ENCODE results near the gene SLC12A4. TPM values are rescaled to one million over a fixed set of nuclear protein-coding genes. Genes with fewer than 3 reads are reported as not detected.

SLC12A4 gene
- polyA plus RNA-seq, 1 donor = 39.1 TPM

DNA sequence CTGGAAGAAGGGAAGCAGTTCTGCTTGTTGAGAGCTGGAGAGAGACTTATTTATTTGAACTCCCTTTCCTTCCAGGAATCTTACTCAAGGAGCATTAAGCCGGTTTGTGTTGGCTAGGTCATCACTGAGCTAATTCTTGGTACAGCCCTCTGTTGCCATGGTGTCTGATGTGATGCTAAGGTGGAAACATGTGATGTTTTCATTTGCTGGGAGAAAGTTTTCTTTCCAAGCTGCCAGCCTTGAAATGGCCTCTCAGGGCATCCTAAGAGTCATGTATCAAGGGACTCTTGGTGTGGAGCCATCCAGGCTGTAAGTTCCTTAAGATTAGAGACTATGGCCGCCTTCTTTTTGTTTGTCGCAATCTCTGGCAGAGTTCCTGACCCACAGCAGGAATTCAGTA, 71.2 kb downstream of the SLC12A4 start:
- no peak for DNase-seq

DNA sequence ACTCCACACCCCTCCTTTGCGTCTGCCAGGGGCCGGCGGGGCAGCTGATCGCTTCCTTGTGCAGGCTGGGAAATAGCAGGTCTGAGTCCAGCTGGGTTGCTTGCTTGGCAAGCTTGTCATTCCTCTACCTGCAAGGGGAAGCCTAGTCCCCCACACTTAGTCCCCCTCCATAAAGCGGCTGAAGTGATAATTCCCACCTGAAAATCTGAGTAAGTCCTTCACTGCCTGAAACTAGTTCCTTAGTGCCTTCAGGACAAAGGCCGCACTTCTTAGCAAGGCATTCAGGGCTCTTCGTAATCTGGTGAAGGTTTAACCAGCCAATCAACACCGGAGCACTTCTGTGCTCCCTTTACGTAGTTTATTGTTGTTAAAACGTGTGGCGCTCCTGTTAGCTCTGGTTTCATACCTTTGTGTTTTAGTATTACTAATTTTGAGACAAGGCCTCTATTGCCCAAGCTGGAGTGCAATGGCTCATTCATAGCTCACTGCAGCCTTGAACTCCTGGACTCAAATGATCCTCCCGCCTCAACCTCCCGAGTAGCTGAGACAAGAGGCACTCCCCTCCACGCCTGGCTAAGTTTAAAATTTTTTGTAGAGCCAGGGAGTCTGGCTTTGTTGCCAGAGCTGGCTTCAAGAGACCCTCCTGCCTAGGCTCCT, 74.6 kb downstream of the SLC12A4 start:
- DNase-seq = no peak

Other genes starting within 250 kb of the SLC12A4 start
- 19.7 TPM for gene GFOD2, start 249.3 kb downstream of the SLC12A4 start, polyA plus RNA-seq (ENCODE audit: insufficient read length)
- 29.3 TPM for gene RANBP10, start 162.1 kb downstream of the SLC12A4 start, polyA plus RNA-seq (ENCODE audit: insufficient read length)
- gene TSNAXIP1, start 161.7 kb downstream of the SLC12A4 start, polyA plus RNA-seq (ENCODE audit: insufficient read length) = 7.8 TPM
- 26.1 TPM for gene THAP11, start 126.3 kb downstream of the SLC12A4 start, polyA plus RNA-seq (ENCODE audit: insufficient read length)
- gene NUTF2, start 121.7 kb downstream of the SLC12A4 start, polyA plus RNA-seq (ENCODE audit: insufficient read length) = 128 TPM
- gene CENPT, start 120.9 kb downstream of the SLC12A4 start, polyA plus RNA-seq (ENCODE audit: insufficient read length) = 51.7 TPM
- gene EDC4, start 95.6 kb downstream of the SLC12A4 start, polyA plus RNA-seq (ENCODE audit: insufficient read length) = 92.2 TPM
- not detected for gene NRN1L, start 83.8 kb downstream of the SLC12A4 start, polyA plus RNA-seq (ENCODE audit: insufficient read length)
- 33.7 TPM for gene PSKH1, start 75.4 kb downstream of the SLC12A4 start, polyA plus RNA-seq (ENCODE audit: insufficient read length)
- gene CTRL, start 36.8 kb downstream of the SLC12A4 start, polyA plus RNA-seq (ENCODE audit: insufficient read length) = 8.0 TPM
- 17.3 TPM for gene PSMB10, start 31.8 kb downstream of the SLC12A4 start, polyA plus RNA-seq (ENCODE audit: insufficient read length)
- 21.9 TPM for gene LCAT, start 24.5 kb downstream of the SLC12A4 start, polyA plus RNA-seq (ENCODE audit: insufficient read length)
- 0.08 TPM for gene DPEP3, start 11.9 kb upstream of the SLC12A4 start, polyA plus RNA-seq (ENCODE audit: insufficient read length)
- gene DPEP2, start 30.8 kb upstream of the SLC12A4 start, polyA plus RNA-seq (ENCODE audit: insufficient read length) = 1.2 TPM
- not detected for gene DPEP2NB, start 47.3 kb upstream of the SLC12A4 start, polyA plus RNA-seq (ENCODE audit: insufficient read length)
- 8.8 TPM for gene DDX28, start 54.6 kb upstream of the SLC12A4 start, polyA plus RNA-seq (ENCODE audit: insufficient read length)
- 15.7 TPM for gene DUS2, start 54.6 kb upstream of the SLC12A4 start, polyA plus RNA-seq (ENCODE audit: insufficient read length)
- 38.0 TPM for gene NFATC3, start 116.7 kb upstream of the SLC12A4 start, polyA plus RNA-seq (ENCODE audit: insufficient read length)

All from left kidney (tissue), 2 donors.